Activated naive CD8-positive, alpha-beta T cell treated with anti-CD3 and anti-CD28 coated beads for 36 hours (primary cell): ENCODE data around the gene CTRB2. TPM values are rescaled to one million over a fixed set of nuclear protein-coding genes. Genes with fewer than 3 reads are reported as not detected.

Experiments
- DNase-seq: peaks from one replicate; pipeline ENCODE4 v3.0.0; 2021
- H3K27ac Mint-ChIP-seq: one replicate; pipeline ENCODE4 v1.8.0; 2022; ENCODE audit warnings: mild to moderate bottlenecking, moderate library complexity, mixed read lengths
- H3K27me3 Mint-ChIP-seq: one replicate; pipeline ENCODE4 v1.8.0; 2022; ENCODE audit warnings: mild to moderate bottlenecking, mixed read lengths
- H3K36me3 Mint-ChIP-seq: one replicate; pipeline ENCODE4 v1.8.0; 2021; ENCODE audit warnings: mild to moderate bottlenecking, mixed read lengths
- H3K4me1 Mint-ChIP-seq: one replicate; pipeline ENCODE4 v1.8.0; 2021; ENCODE audit warnings: mixed read lengths
- H3K4me3 Mint-ChIP-seq: one replicate; pipeline ENCODE4 v1.8.0; 2022; ENCODE audit warnings: mild to moderate bottlenecking, moderate library complexity, mixed read lengths
- H3K9me3 Mint-ChIP-seq: one replicate; pipeline ENCODE4 v1.8.0; 2022; ENCODE audit warnings: mixed read lengths
- total RNA-seq, 2 experiments: library from RNA; stranded (reverse); gene quantifications; one replicate each; pipeline ENCODE4 v1.2.3, GENCODE V29; 2021

CTRB2 gene
- total RNA-seq, 2 experiments from 2014 or later = not detected

DNA sequence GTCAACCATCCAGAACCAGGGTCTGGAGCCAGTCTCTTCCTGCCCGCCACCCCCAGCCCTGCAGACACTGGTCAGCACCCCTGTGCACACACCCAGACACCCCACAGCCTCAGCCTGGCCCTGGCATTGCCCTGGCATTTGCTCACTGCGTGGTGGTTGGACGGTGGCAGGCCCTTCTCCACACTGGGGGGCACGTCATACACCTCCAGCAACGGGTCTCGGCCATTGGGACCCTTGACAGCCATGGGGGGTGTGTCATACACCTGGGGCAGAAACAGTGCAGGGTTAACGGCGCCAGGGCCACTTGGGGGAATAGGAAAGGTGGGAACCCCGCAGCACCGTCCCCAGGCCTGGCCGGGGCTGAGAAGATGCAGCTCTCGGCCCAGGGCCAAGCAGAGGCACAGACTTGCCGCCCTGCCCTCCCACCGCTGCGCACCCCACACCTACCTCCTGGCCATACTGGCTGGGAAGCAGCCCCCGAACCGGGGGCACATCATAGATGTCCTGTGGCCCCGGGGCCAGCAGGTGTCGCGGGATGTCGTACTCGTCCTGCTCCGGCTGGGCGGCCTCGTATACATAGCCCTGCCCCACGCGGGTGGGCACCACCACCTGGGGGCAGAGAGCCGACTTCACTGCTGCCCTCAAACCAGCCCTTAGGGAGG lies 29.9 kb upstream of the CTRB2 start:
- Mint-ChIP-seq H3K9me3 (no peaks in the 10 kb centered on the region), H3K27ac (no peak overlapping the region), H3K36me3 (peaks cover 1% of the 10 kb centered on the region), H3K27me3 (no peaks in the 10 kb centered on the region), H3K4me3 (no peak overlapping the region), H3K4me1 (peaks cover 5% of the 10 kb centered on the region)
- DNase-seq = no peak

DNA sequence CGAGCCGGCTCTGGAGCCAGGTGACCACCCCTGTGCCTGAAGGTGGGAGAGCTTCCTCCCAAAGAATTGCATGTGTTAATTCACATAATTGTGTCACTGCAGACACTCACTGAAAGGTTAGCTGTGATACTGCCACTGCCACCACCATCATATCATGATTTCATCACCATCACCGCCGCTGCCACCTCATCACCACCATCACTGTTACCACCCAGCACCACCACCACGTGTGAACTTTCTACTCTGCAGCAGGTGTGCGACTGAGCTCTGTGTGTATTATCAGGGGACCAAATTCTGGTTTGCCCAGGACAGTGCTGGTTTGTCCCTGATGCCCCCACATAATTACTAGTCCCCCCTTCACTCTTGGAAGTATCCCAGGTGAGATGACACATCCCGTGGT lies 29.3 kb upstream of the CTRB2 start:
- Mint-ChIP-seq H3K27ac (no peak overlapping the region), H3K27me3 (no peaks in the 10 kb centered on the region), H3K36me3 (peaks cover 1% of the 10 kb centered on the region), H3K4me1 (peaks cover 5% of the 10 kb centered on the region), H3K4me3 (no peak overlapping the region), H3K9me3 (no peaks in the 10 kb centered on the region)
- peak; percentile 46 for DNase-seq

DNA sequence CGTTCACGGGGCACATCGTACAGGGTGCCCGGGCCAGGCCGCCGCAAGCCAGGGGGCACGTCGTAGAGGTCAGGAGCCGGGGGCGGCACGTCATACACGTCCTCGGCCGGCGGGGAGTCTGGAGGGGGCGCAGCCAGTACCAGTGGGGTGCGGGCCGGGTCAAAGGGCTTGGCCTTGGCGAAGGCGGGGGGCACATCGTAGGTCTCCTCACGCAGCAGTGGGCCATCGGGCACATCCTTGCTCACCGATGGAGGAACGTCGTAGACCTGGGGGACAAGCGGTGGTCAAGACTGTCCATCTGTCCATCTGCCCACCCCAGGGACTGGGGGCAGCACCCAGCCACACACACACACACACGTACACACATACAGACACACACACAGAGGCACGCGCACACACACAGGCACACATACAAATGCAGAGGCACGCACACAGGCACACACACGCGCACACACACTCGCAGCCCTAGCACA lies 28.8 kb upstream of the CTRB2 start:
- Mint-ChIP-seq H3K4me3 (no peak overlapping the region), H3K27me3 (no peaks in the 10 kb centered on the region), H3K9me3 (no peaks in the 10 kb centered on the region), H3K36me3 (peaks cover 1% of the 10 kb centered on the region), H3K4me1 (peaks cover 5% of the 10 kb centered on the region), H3K27ac (no peak overlapping the region)
- DNase-seq = no peak

DNA sequence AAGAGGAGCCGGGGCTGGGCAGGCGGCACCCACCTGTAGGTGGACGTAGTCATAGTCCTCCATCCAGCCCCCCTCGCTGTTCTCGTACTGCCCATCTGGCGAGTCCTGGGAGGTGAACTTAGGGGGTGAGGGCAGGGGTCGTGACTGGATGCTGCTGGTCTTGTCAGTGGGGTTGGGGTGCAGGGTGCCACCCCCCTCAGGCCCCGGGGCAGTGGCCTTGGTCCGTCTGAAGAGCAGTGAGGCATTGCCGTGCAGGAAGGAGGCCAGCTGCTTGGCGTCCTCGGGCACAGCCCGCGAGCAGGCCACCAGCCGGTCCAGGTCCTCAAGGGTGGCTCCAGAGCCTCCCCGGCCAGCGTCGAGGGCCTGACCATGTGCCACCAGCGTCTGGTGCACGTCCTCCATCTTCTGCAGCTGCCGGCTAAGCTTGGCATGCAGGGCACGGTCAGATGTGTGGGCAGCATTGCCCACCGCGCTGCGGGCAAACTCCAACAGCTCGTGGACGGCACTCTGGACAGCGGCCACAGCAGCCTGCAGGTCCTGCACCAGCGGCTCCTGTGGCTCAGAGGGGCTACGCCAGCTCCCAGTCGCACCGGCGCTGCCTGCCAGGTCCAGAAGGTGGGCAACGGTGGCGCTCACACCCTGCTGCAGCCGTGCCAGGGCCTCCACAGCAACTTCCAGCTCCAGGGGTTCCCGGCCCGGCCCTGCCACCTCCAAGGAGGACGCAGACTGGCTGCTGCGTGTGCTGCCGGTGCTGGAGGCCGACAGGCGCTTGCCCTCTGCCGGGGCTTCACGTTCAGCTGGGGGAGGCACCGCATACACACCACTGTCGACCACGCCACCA lies 28.1 kb upstream of the CTRB2 start:
- H3K9me3 Mint-ChIP-seq = no peaks in the 10 kb centered on the region
- peaks cover 5% of the 10 kb centered on the region for H3K4me1 Mint-ChIP-seq
- no peak for DNase-seq
- H3K4me3 Mint-ChIP-seq = no peak overlapping the region
- peaks cover 1% of the 10 kb centered on the region for H3K36me3 Mint-ChIP-seq
- H3K27me3 Mint-ChIP-seq = no peaks in the 10 kb centered on the region
- H3K27ac Mint-ChIP-seq = no peak overlapping the region

DNA sequence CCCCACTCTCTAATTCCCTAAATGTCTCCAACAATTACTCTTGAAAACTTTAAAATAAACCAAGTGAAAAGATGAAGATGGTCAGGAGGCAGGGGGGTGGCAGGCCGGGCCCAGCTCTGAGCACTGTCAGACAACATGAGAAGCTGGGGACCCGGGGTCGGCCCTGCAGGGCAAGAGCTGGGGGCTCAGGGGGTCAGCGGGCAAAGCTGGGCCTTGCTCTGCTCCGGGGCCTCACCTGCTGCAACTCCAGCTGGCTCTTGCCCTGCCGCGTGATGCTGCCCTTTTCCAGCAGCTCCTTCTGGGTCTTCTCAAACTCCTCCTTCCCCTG lies 26.6 kb upstream of the CTRB2 start:
- Mint-ChIP-seq H3K4me1 (peaks cover 5% of the 10 kb centered on the region), H3K27me3 (no peaks in the 10 kb centered on the region), H3K4me3 (no peak overlapping the region), H3K27ac (no peak overlapping the region), H3K9me3 (no peaks in the 10 kb centered on the region), H3K36me3 (peaks cover 1% of the 10 kb centered on the region)
- no peak for DNase-seq

DNA sequence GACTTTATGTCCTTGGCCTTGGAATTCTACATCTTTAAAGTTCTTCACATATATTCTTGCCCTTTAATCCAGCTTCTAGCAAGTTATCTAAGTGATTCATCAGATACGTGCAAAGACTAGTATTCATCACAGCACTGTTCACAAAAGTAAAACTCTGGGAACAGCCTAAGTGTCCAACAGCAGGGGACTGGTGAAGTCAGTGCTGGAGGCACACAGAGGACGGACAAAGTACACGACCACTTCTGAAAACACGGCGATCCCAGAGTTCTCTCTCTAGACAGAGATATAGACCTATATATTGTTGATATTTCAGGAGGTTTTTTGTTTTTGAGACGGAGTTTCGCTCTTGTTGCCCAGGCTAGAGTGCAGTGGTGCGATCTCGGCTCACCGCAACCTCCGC lies 24.6 kb upstream of the CTRB2 start:
- Mint-ChIP-seq H3K36me3 (peaks cover 1% of the 10 kb centered on the region), H3K4me1 (peaks cover 5% of the 10 kb centered on the region), H3K27ac (no peak overlapping the region), H3K9me3 (no peaks in the 10 kb centered on the region), H3K27me3 (no peaks in the 10 kb centered on the region), H3K4me3 (no peak overlapping the region)
- DNase-seq = no peak

DNA sequence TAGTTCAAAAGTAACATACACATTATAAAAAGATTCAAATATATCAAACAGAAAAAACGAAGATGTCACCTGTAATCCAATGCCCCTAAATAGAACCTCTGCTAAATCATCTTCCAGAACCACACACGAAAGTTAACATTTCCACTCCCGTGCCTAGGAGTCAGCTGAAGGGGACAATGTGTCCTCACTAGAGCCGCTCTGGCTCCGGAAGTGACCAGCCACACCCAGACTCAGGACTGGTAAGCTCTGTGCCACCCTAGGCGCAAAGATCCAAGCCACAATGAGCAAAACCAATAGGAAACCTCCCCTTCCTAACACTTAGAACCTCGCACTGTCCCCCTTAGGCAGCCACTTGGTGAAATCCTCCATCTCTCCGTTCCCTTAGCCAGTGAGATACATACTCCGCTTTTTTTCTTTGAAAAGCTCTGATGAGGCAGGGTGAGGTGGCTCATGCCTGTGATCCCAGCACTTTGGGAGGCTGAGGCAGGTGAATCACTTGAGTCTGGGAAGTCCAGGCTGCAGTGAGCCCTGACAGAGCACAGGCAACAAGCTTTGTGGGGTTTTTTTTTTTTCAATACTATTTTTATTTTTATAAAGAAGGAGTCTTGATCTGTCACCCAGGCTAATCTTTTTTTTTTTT lies 23.6 kb upstream of the CTRB2 start:
- no peaks in the 10 kb centered on the region for H3K9me3 Mint-ChIP-seq
- H3K4me1 Mint-ChIP-seq = peaks cover 1% of the 10 kb centered on the region
- H3K4me3 Mint-ChIP-seq = no peak overlapping the region
- DNase-seq = no peak
- no peaks in the 10 kb centered on the region for H3K27me3 Mint-ChIP-seq
- peaks cover 1% of the 10 kb centered on the region for H3K36me3 Mint-ChIP-seq
- H3K27ac Mint-ChIP-seq = no peak overlapping the region

DNA sequence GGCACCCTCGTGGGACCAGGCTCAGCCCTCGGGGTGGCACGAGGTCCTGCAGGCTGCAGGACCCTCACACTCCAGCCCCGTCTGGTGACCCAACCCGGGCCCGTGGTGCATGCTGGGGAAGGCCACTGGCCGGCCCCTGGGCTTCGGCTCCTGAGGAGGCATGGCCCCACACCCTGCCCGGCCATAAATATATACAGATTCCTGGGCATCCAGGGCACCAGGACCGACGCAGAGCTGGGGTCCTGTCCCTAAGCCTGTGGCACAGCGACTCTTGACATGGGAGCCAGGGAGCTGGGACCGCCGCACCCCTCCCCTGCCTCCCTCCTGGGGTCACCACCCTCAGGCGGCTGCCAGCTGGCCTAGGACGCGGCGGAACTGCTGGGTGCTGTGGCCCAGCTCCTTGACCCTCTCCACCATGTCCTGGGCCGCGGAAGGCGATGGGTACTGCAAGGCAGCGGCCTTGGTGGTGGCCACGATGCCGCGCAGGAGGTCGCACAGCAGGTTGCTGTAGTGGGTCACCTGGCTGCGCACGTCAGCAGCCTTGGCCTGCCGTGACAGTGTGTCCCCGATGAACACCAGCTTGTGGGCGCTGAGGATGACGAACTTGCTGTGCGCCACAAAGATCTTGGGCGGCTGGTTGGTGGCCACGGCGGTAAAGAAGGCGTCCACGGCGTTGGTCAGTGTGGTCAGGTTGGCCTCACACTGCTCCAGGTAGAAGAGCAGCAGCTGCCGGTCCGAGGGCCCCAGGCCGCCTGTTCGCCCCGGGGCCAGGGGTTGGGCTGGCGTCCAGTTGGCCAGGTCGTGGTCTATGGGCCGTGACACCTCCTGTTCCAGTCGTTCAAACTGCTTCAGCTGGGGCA lies 22.4 kb upstream of the CTRB2 start:
- Mint-ChIP-seq H3K36me3 (peaks cover 1% of the 10 kb centered on the region), H3K9me3 (no peaks in the 10 kb centered on the region), H3K4me1 (peaks cover 1% of the 10 kb centered on the region), H3K4me3 (no peak overlapping the region), H3K27me3 (no peaks in the 10 kb centered on the region), H3K27ac (no peak overlapping the region)
- DNase-seq = no peak

DNA sequence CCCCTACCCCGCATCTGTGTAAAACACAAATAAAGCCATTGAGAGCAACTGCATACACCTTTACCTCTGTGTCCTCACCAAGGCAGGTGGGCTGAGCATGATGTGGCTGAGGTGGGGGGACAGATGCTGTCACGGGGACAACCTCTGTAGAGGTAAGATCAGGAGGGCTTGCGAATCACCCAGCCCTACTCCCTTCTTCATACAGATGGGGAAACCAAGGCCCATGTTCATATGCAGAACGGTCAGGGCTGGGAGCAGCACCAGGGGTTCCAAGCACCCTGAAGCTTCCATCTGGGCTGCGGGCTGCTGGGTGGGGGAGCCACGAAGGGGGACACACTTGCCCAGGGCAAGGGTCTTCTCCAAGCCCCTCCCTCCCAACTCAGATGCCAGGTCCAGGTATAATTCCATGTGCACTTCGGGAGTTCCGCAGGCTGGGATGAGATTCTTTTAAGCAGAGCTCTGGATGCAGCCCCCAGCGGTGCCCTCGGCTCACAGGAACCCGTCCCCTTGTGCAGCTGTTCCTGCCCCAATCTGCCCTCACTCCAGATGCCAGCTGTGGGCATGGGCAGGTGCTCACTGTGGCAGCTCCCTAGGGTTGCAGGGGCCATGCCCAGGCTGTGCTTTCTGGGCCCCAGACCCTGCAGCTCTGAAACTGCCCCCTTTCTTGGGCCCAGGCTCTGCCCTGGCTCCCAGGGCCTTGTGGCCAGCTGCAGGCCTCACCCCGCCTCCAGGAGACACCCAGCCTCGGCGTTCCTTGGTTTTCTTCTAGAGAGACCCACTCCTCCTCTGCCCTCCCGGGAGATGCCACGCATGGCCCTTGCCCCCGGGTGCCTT lies 21.4 kb upstream of the CTRB2 start:
- Mint-ChIP-seq H3K36me3 (no peaks in the 10 kb centered on the region), H3K9me3 (no peaks in the 10 kb centered on the region), H3K27ac (no peak overlapping the region), H3K4me3 (no peak overlapping the region), H3K4me1 (no peaks in the 10 kb centered on the region), H3K27me3 (no peaks in the 10 kb centered on the region)
- no peak for DNase-seq

DNA sequence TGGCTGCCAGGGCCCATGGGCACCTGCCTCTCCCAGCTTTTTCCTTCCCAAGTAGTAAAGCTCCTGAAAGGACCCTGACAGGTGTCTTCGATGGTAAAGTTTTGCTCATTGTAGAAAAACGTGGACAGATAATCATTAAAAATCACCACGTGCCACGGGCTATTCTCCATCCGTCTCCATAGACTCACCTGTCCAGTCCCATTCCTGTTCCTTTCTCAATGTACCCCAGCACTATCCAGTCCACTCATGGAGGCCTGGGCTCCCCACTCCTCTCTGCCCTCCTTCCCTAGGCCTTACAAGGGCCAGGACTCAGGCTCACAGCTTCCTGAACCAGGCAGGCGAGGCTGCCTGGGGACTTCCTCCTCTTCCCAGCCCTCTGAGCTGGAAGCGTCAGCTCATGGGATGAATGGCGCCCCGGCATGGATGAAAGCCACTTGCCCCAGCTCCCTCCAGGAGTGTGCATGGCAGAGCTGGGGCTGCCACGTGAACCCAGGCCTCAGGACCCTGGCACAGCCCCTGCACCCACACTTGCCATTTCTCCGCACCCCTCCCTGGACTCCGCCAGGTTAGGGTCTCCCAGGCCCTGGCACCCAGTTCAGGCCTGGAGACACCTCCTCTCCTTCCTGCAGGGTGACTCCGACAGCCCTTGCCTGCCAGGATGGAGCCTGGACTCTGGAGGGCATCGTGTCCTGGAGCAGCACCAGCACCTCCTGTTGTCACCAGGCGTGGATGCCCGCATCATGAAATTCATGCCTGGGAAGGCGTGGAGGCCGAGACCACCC lies 20.6 kb upstream of the CTRB2 start:
- no peak overlapping the region for H3K4me3 Mint-ChIP-seq
- H3K4me1 Mint-ChIP-seq = no peaks in the 10 kb centered on the region
- H3K36me3 Mint-ChIP-seq = no peaks in the 10 kb centered on the region
- no peak for DNase-seq
- no peaks in the 10 kb centered on the region for H3K9me3 Mint-ChIP-seq
- no peak overlapping the region for H3K27ac Mint-ChIP-seq
- no peaks in the 10 kb centered on the region for H3K27me3 Mint-ChIP-seq

DNA sequence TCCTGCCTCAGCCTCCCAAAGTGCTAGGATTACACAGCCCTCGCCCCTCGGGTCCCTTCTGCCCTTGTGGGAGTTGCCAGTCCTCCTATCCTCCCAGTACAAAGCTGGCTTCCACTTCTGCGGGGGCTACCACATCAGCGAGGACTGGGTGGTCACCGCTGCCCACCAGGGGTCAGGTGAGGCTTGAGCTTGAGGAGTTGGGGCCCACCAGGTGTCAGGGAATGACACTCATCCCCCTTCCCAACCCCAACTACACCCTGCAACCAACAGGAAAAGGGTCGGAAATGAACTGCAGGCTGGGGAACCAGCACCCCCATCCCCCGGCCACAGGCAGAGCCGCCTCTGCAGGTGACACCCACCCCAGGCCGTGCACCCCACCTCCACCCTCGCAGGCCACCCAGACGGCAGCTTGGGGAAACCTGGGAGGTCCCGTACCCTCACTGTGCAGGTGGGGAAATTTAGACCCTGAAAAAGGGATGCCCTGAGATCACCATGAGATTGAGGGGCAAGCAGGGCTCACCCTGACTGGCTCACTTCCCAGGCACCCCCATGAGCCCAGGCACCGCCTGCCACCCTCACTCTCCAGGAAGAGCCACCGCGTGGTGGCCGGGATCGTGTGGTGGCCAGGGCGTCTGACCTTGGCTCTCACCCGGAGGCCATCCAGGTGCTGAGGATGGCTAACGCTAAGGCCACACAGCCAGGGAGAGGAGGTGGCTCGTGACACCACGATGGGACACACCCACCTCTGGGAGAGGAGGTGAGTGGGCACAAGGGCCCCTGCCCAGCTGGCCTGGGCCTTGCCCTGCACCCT lies 19.8 kb upstream of the CTRB2 start:
- Mint-ChIP-seq H3K27me3 (no peaks in the 10 kb centered on the region), H3K4me1 (no peaks in the 10 kb centered on the region), H3K27ac (no peak overlapping the region), H3K9me3 (no peaks in the 10 kb centered on the region), H3K36me3 (no peaks in the 10 kb centered on the region), H3K4me3 (no peak overlapping the region)
- no peak for DNase-seq

DNA sequence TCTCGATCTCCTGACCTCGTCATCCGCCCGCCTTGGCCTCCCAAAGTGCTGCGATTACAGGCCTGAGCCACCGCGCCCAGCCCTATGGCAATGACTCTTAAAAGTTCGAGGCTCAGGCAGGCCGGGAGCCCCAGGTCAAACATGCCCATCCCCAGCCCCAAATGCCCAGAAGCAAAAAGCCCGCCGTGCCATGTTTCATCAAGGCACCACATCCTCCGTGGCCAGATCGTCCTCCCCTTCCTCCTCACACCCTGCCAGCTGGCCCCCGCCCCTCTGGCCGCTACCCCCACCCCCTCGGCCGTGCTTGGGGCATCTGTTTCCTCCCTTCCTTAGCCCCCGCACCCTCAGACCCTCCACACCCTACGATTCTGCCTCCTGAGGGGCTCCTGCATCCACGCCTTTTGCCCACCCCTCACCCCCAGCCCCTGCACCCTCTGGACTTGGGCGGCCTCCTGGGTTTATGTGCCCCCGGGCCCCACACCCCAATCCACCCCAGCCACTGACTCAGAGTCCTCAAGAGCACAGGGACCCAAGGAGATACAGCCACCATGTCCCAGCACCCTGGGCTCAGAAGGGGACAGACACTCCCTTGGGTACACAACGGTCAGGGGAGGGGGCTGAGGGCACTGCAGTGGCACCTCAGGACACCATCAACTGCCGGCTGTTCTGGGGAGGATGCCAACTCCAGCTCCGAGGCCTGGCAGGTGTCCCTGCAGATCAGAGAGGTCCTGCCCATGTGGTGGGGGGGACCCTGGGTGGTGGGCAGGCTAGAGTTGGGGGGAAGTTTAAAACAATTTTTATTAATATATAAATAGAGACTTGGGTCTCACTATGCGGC lies 18.9 kb upstream of the CTRB2 start:
- Mint-ChIP-seq H3K4me1 (peaks cover under 1% of the 10 kb centered on the region), H3K9me3 (no peaks in the 10 kb centered on the region), H3K27me3 (no peaks in the 10 kb centered on the region), H3K4me3 (no peak overlapping the region), H3K36me3 (no peaks in the 10 kb centered on the region), H3K27ac (no peak overlapping the region)
- no peak for DNase-seq
